HG03442 (cell line): ENCODE results near the gene MCF2L.
"Not testable (repeated sequence)": the region's sequence is repeated elsewhere in the genome, so short reads cannot be mapped to it uniquely, and the experiment has no call there.

Source experiments
- ATAC-seq: cut with Tn5 transposase; IDR thresholded peaks from one replicate; pipeline ENCODE4 v1.9.1; 2021; ENCODE audit warnings: mild to moderate bottlenecking, moderate library complexity; ENCODE audit not compliant: unreplicated experiment

Gene MCF2L

GRCh38 chr13:113092776-113093579, 124.0 kb downstream of the MCF2L start:
- no peak for ATAC-seq

DNA sequence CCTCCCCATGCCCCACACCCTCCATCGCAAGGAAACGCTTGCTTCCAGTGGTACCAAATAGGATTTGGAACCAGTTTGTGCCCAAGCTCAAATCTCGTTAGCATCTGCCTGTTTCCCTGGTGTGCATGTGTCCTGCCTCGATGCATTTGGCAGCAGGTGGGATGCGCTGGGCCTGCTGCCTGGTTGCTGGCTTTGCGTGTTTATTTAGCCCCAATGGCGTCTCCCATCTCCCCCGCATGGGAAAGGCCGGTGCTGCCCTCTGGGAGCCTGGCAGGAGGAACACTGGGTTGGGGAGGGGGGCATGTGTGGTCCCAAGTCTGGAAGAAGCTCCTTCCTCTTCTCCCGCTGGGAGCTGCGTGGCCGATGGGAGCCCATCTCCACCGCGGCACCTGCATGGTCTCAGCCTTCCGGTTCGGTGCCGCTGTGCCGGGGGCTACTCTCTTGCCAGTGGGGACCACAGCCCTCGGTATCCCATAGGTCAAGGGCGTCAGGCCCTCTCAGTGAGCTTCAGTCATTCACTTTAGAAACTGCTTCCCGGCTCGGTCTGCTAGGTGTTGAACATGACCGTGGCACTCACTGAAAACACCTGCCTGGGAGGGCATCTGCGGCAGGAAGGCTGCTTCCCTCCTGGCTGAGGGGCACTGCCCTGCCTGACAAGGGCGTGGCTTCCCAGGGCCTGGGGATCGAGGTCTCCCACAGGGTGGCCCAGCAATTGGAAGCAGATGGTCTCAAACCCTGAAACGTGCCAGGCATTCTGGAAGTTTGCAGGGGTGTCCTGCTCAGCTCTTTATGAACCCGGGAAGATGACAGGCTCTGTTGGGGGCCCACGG, 124.8 kb downstream of the MCF2L start:
- ATAC-seq: no peak

DNA sequence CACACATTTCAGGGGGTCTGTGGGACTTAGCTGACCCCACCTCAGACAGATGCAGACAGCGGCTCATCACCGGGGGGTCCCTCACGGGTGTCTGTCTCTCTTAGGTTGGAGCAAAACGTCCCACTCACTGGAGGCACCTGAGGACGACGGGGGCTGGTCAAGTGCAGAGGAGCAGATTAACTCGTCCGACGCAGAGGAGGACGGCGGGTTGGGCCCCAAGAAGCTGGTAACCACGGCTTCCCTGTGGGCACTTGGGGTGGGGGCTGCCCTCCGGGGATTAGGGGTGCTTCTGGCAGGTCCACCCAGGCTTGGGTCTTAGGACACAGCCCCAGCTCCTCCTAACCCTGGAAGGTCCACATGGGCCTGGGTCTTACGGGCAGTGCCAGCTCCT, 125.4 kb downstream of the MCF2L start:
- no peak for ATAC-seq

- ATAC-seq: no peak
Measured at GRCh38 chr13:113095146-113096051, 126.4 kb downstream of the MCF2L start.

GRCh38 chr13:113096052-113096744, 127.2 kb downstream of the MCF2L start:
- ATAC-seq: no peak

DNA sequence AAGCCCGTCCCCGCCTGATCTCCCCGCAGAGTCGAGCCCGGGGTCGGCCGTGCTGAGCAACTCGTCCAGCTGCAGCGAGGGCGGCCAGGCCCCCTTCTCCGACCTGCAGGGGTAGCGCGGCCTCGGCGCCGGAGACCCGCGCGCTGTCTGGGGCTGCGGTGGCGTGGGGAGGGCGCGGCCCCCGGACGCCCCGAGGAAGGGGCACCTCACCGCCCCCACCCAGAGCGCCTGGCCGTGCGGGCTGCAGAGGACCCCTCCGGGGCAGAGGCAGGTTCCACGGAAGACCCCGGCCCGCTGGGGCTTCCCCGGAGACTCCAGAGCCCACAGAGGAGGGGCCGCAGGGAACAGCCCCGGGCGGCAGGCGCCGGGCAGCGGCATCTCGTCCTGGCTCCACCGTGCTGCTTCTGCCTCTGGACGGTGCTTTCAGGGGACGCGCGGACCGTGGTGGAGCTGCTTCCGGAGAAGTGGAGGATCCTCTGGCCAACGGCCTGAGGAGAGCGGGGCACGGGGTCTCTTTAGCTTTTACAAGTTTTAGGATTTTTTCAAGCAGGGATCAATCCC, 127.8 kb downstream of the MCF2L start:
- ATAC-seq: no peak

GRCh38 chr13:113097651-113098050, 128.6 kb downstream of the MCF2L start:
- ATAC-seq: no peak

DNA sequence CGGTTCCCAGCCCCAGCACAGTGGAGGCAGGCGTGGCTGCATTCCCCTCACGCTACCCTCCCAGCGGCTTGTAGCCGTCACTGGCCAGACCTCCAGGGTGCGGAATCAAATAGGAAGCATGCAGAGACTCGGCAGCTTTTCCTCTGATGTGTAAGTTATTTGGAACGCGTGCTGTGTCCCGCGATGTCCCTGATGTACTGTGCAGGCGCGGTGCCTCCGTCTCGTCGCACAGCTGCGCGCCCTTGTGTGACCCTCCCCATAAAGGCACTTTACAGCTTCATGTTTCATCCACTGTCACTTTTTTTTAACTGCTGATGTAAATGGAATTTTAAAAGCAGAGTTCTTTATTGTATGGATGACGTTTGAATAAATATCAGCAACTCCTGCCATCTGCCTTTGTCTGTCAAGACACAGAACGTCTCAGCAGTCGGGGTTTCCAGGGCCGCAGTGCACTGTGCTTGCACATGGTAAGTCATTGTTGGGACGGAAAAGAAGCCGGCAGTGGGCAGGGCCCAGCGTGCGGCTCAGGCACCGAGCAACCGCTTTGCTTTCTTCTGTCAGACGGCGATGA, 129.2 kb downstream of the MCF2L start:
- no peak for ATAC-seq

DNA sequence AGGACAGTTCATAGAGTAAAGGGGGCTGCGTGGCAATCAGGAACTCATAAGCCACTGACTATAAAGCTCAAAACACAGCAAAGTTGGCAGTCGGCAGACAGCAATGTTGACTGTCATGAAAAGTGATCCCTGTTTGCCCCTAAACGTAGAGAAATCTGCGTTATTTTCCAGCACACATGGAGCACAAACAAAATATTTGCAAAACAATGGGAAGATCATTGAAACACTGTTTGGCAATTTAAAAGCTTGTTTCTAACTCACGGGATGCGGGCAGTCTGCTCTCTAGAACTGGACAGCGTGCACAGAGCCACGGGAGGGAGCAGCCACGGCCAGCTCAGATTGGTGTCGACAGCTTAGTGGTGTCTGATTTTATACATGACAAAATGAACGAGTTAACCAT, 130.1 kb downstream of the MCF2L start:
- no peak for ATAC-seq

DNA sequence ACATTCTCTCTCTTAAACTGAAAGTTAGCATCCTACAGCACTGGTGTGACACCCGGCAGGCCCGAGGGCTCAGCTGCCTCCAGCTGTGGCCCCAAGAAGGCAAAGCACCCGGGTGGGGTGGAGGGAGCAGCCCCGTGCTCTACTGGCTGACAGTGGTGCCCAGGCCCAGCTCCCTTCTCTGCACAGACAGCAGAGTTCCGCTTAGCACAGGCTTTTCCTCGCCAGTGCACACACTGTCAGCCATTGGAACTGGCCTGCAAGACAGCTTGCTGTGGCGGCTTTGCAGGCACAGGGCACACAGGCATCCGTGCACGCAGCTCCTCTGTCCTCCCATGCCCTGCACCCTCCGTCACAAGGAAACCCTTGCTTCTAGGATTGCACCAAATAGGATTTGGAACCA, 133.3 kb downstream of the MCF2L start:
- not testable (repeated sequence) for ATAC-seq

DNA sequence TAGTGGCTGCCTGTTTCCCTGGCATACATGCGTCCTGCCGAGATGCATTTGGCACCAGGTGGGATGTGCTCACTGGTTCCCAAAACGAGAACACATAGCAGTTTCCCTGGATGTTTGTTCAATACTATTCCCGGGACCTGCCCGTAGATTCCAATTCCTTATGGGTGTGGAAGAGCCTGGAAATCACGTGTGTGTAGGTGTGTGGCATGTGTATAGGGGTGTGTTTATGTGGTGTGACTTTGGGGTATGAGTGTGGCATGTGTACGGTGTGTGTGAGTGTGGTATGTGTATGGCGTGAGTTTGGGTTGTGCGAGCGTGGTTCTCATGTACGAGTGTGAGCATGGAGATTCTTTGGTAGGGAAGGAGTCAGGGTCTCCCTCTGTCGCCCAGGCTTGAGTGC, 133.7 kb downstream of the MCF2L start:
- ATAC-seq: no peak

- no peak for ATAC-seq
Measured at GRCh38 chr13:113103646-113104045, 134.6 kb downstream of the MCF2L start.

DNA sequence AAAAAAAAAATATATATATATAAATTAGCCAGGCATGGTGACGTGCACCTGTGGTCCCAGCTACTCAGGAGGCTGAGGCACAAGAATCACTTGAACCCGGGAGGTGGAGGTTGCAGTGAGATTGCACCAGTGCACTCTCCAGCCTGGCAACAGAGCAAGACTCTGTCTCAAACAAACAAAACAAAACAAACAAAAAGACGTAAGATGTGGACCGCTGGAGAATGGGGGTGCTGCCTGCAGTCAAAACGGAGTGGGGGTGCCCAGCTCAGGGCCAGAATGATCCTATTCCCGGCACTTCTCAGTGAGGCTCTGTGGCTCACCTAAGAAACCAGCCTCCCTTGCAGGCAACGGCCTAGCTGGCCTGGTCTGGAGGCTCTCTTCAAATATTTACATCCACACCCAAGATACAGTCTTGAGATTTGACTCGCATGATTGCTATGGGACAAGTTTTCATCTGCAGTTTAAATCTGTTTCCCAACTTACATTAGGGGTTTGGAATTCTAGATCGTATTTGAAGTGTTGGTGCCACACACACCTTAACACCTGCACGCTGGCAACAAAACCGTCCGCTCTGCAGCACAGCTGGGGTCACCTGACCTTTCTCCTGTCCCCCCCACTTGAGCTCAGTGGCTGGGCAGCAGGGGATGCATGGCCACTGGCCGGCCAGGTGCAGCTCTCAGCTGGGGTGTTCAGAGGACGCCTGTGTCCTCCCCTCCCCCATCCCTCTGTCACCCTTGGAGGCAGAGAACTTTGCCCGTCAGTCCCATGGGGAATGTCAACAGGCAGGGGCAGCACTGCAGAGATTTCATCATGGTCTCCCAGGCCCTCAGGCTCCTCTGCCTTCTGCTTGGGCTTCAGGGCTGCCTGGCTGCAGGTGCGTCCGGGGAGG, 136.3 kb downstream of the MCF2L start, which contains the start of gene F7:
Gene F7 (plus strand): TSS at position 760 of the 889 bp plus-strand sequence. CDS start 51 bp downstream, at position 811.
- no peak for ATAC-seq

GRCh38 chr13:113105921-113106452, 137.0 kb downstream of the MCF2L start:
- ATAC-seq: no peak

- no peak for ATAC-seq
Measured at GRCh38 chr13:113106711-113107351, 137.8 kb downstream of the MCF2L start.

DNA sequence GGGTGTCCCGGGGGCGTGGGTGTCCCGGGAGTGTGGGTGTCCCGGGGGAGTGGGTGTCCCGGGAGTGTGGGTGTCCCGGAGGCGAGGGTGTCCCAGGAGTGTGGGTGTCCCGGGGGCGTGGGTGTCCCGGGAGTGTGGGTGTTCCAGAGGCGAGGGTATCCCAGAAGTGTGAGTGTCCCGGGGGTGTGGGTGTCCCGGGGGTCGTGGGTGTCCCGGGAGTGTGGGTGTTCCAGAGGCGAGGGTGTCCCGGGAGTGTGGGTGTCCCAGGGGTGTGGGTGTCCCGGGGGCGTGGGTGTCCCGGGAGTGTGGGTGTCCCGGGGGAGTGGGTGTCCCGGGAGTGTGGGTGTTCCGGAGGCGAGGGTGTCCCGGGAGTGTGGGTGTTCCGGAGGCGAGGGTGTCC, 139.5 kb downstream of the MCF2L start:
- not testable (repeated sequence) for ATAC-seq

GRCh38 chr13:113109151-113110047, 140.4 kb downstream of the MCF2L start:
- no peak for ATAC-seq
